Smooth muscle cell of the brain vasculature (primary cell): ENCODE measurements around the gene POLR1A.

Experiments
- DNase-seq: peaks from one replicate; pipeline ENCODE4 v3.0.0-alpha.2; 2012; ENCODE audit warnings: low read depth, low spot score

The POLR1A gene

DNA sequence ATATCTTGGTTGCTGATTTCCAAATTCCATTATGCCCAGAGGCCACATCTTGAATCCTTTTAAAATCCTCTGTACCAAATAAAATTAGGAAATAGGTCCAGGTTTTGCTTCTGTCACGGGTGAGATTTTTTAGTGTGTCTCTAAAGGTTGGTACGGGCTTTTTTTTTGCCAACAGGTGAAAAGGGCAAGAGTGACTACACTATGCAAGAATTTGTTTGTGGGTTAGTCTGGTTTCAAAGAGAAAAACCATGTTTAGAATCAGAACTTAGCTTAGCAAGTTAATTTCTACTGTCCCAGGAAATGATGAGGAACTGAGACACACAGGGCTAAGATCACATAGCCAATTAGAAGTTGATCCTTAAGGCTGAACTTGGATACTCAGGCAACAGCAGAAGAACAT lies 41.7 kb downstream of the POLR1A start:
- no peak for DNase-seq

DNA sequence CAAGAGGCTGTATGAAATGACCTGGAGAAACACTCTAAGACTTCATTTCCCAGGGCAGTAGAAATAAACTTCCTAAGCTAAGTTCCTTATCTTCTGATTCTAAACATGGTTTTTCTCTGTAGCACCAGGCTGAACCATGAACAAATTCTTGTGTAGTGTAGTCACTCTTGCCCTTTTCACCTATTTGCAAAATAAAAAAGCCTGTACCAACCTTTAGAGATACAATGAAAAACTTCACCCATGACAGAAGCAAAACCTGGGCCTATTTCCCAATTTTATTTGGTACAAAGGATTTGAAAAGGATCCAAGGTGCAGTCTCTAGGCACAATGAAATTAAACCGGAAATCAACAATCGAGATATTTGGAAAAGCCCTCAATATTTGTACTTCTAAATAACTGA lies 43.6 kb downstream of the POLR1A start:
- no peak for DNase-seq

DNA sequence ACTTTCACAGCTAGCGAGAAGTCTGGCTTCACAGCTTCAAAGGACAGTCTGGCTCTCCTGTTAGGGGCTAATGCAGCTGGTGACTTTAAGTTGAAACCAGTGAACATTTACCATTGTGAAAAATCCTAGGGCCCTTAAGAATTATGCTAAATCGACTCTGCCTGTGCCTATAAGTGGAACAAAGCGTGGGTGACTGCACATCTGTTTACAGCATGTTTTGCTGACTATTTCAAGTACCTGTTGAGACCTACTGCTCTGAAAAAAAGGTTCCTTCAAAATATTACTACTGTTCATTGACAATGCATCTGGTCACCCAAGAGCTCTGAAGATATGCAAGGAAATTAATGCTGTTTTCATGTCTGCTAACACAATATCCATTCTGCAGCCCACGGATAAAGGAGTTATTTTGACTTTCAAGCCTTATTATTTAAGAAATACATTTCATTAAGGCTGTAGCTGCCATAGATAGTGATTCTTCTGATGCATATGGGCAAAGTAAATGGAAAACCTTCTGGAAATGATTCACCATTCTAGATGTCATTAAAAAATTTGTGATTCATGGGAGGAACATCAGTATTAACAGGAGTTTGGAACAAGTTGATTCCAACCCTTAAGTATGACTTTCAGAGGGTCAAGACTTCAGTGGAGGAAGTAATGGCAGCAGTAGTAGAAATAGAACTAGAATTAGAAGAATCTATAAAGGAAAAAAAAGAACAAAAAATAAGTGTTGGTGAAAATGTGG lies 48.9 kb downstream of the POLR1A start:
- DNase-seq: no peak

DNA sequence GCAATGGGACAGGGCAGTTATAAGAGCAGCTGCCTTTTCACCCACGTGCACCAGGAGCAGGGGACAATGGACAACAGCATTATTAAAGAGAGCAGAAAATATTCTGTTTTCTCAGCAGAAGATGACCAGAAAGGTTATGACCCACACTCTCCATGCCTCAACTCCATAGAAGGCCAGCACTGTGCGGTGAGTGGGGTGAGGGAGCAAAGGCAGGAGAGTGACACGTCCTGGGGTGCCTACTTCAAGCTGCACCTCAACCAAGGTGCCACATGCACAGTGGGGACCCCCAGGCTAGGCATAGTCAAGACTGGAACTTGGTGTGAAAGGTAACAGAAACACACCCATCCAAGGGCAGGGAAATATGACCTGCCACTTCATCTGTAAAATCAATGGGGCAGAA lies 50.4 kb downstream of the POLR1A start:
- DNase-seq: no peak

DNA sequence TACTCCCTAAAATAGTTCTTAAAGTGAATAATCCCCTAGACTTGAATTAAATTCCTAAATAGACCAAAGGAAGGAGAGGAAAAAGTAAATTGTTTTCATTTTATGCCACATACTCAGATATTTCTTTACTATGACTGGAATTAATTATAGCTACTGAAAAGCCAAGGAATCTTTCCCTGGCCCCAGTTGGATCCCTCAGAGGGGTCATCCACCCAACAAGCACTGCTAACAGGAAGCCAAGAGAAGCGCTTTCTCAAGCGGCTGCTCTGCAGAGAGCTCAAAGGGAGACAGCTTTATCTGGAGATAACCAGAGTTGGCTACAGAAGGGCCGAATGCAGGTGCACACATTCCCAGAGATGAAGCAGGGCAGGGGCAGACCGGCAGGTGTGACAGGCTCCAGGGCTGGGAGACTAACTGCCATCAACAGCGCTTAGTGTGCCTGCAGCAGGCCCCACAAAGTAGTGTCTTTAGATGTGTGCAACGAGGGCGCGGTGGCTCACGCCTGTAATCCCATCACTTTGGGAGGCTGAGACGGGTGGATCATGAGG lies 51.1 kb downstream of the POLR1A start:
- DNase-seq: no peak

DNA sequence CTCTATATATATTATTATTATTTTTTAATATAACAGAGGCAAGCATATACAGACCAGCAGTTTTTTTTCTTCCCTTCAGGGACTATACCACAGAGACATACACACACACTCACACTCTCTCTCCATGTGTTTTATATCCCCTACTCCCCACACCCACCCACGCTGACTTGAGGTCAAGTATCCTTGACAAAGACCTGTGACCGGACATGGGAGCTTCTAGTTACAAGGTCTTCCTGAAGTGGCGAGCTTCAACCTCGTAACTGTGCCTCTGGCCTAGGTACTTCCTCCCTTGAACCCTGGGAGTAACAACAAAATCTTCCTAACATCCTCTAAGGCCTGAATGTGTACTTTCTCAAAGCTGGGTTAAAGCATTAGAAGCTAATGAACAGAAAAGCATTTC lies 52.5 kb downstream of the POLR1A start:
- no peak for DNase-seq

DNA sequence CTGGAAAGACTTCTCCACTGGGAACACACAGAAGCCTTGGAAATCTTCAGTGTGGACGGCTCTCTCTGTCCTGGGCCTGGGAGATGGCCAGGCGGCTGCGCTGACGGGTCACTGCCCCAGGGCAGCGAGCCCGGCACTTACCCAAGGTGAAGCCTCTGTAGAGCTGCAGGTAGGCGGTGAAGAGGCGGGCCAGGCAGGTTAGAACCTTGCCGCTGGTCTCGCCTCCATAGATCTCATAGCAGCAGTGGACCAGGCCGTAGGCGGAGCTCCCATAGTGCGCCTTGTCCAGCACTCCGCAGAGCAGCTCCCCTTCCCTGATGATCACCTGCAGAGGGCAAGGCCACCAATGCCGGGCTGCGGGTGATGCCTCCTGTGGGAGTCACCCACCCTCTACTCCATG lies 53.0 kb downstream of the POLR1A start:
- DNase-seq: no peak

DNA sequence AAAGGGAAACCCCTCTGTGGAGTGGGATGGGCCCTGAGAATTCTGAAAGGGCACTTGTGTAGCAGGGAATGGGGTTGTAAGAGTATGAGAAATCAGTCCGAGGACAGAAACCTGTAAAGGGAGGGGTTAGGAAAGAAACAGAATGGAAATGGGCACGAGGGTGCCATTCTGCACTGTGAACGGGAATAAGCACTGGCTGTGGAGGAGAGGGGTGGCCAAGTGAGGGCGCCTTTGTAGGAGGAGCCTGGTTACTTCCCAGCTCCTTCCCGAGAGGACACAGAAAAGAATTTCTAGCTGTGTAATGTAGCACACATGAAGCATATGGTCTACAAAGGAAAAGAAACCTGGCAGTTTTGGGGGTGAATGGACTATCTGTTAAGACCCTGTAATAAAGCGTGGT lies 53.4 kb downstream of the POLR1A start:
- no peak for DNase-seq

DNA sequence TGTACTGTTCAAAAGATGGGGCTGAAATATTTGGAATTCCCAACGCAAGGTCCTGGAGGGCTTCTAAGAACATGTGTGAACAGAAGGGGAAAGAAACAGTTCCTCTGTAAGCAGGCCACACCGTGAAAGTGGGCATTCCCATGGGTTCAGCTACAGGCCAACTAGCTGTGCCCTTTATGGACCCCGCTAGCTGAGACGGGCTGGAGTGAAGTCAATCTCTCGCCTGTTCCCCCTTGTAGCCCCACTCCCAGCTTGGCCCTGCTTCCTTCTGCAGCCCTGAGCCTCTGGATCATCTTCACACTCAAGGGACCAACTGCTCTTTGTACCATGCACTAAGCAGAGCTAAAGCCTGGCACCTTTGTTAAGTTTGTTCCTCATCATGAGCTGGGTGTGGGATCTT lies 55.4 kb downstream of the POLR1A start:
- DNase-seq: no peak

DNA sequence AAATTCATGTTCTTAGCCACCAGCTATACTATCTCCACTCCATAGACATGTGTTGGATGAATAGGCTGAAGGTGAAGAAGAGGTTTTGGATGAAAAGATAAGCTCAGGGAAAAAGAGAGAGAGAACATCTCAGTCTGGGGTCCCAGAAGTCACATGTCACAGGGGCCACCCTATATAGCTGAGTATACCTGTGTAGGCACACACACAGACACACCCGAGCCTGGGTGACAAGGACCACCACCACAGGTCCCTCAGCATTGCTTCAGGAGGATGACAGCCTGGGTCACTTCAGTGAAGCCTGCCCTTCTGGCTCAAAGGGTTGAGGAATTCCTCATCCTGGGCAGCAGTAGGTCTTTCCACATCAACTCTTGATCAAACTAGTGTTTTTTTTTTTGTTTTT lies 56.2 kb downstream of the POLR1A start:
- DNase-seq: no peak

DNA sequence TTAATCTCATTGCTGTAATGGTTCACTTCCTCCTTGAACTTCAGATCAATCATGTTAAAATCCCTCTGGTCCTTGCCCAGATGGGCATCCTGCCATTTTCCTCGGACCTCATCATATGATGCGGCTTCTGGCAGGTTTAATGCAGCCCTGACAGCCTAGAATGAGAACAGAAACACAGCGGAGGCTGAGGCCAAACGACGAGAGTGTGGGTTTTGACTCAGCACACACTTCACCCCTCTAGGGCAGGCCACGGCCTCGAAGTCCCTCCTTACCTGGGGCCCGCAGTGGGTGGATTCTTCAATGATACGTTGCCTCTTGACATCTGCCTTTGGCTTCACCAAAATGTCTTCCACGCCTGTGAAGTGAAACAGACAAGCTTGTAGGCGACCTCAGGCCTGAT lies 56.8 kb downstream of the POLR1A start:
- no peak for DNase-seq

DNA sequence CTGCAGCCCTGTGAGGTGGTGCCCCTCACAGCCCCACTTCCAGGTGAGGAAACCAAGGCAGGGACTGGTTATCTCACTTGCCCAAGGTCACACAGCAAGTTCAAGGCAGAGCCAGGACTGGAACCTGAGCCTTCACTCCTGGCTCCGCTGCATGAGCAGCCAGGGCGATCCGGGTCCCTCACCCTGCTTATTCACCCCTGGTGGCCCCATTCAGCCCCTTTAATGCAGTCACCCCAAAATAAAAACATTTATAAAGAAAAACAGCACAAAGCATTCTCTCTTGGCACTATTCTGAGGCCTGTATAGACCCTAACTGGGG lies 57.3 kb downstream of the POLR1A start:
- no peak for DNase-seq

DNA sequence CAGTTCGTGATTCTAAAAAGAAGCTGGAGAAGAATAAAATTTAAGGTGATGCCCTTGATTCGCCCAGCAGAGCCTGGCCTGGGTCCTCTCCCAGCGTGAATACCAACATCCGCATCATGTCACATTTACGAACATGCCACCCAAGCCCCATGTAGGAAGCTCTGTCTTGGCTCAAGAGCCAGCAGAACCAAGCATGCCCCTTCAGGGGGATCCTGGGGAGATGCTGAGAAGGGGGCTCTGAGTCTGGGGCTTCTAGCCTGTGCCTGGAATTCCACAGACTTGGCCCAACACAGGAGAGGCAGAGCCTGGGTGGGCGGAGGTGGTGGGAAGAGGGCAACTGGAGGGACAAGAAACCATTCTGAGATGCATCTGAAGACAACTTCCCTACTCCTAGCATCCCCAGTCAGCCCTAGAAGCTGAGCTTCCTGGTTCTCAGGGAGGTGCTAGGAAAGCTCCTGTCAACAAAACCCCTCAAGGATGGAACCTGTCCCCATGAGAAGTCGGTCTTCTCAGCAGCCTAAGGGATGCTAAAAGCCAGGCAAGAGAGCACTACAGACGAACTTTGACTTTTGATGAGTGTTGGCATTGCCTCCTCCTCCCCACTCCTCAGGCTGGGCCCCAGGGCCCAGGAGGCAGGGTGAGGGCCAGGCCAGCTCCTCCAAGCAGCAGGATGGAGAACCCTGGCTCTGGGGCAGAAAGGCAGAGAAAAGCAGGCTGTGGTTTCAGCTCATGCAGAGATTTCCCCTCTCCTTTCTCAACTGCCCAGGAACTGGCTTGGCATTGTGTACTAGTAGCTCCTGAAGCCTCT lies 57.9 kb downstream of the POLR1A start:
- DNase-seq: no peak

DNA sequence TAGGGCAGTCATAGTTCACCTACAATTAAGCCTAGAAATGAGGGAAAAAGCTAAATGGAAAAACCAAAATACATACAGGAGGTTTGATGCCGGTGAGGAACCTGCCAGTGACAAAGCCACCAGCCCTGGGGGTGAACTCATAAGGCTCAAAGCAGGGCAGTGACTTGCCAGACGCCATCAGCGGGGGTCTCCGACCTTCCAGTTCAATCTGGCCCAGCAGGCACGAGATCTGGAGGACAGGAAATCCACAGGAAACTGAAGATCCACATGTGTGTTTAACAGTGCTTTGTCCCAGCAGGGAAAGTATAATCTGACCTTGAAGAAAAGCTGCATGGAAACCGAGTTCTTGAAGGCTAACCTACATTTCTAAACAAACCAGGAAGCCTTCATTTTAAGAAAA lies 60.1 kb downstream of the POLR1A start:
- no peak for DNase-seq

DNA sequence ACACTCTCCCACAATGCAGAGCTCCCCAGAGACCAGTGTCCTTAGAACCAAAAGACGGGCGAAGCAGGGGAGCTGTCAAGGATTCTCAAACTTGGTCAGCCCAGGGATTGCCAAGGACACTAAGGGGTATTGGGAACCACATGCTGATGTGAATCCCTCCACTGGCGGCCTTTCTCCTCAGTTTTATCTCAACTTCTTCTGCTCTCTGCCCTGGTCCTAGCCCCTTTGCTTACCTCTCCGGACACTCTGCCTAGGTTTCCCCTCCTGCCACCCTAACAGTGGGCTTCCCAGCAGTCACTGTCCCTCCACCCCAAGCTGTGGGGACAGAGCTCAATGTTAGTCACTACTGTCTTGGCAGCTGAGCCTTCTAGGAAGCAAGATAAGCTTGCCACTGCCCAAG lies 61.1 kb downstream of the POLR1A start:
- no peak for DNase-seq

DNA sequence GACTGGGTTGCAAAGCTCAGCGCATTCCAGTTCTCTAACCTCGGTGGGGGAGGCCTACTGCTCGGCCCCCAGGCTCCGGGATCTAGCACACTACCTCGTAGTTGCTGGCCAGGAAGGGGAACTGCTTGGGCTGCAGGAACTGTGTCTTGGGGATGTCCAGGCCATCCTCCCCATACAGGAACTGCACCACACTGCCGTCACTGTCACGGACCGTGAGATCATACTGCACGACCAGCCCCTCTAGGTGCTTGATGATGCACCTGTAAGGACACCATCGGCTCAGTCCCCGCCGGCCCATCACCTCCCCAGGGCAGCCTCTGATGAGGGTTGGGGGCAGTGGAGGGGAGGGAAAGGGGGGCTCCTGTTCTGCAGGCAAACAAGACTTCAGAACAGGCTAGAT lies 61.6 kb downstream of the POLR1A start:
- DNase-seq: no peak

DNA sequence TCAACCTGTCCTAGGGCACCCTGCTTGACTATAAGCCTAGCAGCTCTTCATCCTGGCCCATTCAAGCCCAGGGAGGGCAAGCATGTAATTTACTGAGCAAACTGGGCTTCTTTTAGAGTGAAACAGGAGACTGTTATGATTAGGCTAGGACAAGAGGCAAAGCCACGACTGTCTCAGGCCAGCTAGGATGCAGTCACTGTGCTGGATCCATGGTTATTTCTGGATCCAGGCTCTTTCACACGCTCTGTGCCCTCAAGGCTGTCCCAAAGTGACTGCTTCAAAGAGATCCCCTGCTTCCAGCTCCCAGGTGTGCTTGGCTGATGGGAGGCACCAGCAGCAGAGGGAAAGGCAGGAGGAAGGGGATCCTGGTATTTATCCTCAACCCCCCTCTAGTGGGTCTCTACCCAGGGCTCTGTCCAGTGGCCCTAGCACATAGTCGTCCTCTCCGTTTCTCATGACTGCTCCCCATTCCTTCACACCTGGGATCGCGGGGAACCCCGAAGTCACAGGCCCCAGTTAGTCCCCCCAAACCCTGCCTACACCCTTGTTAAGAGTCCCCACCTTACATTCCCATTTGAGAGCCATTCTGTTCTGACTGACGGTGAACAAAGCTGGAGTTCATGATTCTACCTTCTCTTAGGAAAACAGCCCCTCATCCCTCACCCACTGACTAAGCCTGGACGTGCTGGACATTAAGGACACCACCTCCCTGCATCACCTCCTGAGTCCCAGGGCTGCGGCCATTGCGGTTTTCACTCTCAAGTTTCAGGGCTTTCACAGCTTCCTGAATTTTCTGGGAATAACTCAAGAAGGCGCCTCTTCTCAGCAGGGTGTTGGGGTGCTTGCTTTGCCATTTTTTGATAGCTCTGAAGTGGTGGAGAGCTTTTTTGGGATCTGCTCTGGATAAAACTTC lies 63.2 kb downstream of the POLR1A start:
- no peak for DNase-seq

DNA sequence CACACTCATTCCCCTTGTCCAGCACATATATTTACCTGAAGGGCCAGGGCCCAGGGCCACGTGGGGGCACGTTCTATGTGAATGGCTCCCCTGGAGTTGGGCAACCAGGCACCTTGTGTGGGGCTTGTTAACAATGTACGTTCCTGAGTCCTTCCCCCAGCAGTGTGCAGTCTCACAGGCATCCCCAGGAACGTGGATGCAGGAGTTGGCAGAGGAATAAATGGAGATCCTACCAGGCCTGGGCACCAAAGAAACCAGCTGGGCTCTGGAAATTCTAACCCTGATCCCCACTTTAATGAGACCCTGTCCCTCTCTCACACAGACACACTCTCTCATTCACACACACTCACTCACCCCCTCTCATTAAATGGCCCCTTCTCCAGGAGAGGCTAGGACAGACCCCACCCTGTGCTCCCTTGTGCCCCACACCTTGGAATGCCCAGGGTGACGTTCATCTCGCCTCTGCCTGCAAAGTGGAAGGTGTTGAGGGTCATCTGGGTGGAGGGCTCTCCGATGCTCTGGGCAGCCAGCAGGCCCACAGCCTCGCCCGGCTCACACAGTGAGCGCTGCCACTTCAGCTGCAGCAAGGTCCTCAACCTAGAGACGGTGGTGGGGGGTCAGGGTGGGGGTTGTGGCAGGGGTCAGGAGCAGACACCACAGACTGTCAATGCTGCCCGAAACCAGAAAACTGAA lies 65.6 kb downstream of the POLR1A start:
- no peak for DNase-seq

DNA sequence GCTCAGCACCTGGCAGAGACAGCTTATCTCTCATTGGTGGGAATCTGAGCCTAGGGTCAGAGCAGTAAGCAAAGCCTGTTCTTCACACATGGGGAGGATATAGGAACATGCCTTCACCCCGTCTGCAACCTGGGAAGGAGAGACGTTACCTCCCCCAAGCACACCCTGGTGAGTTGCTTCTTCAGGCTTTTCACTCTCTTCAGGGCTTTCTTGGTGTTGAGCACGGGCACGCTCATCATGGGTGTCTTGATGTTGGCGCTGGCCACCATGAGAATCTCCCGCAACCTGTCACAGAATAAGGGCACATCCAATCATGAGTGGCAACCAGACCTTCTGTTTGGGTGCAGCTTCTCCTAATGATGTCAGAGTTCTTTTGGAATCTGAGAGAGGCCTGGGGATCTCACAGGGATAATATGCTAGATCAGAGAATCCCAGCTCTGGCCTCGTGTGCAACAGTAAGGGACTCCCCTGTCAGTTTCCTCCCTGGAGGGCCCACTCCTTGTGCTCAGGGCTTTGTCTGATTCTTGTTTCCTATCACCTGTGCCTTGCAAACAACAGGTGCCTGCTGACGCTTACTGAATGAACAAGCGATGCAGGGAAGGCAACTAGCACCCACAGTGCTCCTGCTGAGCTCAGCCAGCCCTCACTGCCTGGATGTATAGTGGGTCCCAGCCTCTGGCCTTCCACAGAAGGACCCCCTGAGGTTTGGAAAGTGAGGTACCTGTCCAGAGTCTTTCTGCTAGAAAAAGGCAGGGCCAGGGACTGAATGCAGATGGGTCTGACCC lies 66.3 kb downstream of the POLR1A start:
- DNase-seq: no peak

DNA sequence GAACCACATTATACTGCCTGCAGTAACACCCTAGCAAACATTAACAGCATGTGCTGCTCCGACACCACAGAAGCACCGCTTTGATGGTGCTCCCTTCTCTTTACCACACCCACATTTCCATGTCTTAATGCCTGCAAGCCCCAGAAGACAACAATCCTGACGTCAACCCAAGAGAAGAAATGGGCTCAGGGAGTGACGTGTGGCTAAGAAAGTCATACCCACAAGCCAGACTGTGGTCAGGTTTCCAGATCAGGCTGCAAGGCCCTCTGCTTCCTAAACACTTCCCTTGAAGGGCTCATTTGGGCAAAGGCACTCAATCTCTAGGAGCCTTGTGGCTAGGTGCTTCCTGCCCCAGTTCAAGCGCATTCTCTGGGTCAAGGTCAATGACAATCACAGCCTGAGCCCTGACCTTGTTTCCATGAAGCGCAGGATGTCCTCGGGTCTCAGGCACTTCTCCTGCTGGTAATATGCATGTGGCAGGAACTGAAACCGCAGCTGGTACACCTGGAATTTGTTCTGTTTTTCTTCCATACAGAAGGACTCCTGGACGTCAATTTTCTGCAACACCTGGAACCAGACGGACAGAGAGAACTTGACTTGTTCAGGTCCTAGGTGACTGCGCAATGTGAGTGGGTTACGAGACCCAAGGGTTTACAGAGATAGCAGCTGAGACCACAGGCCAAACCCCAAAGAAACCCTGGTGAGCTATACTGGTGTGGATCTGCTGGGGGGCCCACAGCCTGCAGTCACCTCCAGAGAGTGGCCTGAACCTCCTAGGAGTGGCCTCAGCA lies 67.2 kb downstream of the POLR1A start:
- DNase-seq: no peak
